ENCODE results near the gene ZNHIT2.

DNA sequence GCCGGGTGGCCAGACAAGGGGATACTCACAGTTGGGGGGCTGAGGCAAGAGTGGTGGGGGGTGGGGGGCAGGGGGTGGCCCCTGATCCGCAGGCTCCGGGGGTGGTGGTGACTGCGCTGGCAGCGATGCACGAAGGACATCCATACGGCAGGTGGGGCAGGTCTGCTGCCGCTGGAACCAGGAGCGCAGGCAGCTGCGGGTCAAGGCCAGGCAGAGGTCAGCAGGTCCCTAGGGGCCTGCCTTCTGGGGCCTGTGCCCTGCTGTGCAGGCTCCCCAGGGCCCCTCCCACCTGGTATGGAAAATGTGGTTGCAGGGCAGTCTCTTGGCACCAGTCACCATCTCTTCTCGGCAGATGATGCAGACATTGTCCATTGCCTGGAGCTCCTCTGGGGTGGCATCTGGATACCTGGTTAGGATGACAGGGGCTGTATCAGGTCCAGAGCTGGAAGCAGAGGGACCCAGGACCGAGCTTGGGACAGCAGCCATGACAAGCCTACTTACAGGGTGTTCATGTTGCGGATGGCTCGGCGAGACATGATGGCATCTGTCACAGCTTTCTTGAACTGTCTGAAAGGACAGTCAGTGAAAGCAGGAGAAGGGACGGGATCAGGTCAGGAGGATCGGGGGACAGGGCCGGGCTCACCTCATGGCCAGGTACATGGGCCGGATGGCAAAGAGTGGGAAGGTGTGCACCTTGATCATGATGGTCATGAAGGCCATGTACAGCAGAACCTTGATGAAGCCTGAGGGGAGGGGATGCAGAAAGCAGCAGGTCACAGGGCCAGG lies 13.3 kb upstream of the ZNHIT2 start:
- TF ChIP-seq, protein P1, sequence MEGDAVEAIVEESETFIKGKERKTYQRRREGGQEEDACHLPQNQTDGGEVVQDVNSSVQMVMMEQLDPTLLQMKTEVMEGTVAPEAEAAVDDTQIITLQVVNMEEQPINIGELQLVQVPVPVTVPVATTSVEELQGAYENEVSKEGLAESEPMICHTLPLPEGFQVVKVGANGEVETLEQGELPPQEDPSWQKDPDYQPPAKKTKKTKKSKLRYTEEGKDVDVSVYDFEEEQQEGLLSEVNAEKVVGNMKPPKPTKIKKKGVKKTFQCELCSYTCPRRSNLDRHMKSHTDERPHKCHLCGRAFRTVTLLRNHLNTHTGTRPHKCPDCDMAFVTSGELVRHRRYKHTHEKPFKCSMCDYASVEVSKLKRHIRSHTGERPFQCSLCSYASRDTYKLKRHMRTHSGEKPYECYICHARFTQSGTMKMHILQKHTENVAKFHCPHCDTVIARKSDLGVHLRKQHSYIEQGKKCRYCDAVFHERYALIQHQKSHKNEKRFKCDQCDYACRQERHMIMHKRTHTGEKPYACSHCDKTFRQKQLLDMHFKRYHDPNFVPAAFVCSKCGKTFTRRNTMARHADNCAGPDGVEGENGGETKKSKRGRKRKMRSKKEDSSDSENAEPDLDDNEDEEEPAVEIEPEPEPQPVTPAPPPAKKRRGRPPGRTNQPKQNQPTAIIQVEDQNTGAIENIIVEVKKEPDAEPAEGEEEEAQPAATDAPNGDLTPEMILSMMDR (conservative IDR thresholded peaks at IDR 0.05; ENCODE audit: low read length) = no peak
- TF ChIP-seq EZH2phosphoT487 (IDR thresholded peaks at IDR 0.05; ENCODE audit: borderline replicate concordance) = no peak
